ENCODE data around the gene DAPK1. TPM values are rescaled to one million over a fixed set of nuclear protein-coding genes. Genes with fewer than 3 reads are reported as not detected.

DAPK1 gene
- polyA plus RNA-seq, 1 of the 3 experiments (the other 2 are of a cell fraction), result 0.61 TPM

DNA sequence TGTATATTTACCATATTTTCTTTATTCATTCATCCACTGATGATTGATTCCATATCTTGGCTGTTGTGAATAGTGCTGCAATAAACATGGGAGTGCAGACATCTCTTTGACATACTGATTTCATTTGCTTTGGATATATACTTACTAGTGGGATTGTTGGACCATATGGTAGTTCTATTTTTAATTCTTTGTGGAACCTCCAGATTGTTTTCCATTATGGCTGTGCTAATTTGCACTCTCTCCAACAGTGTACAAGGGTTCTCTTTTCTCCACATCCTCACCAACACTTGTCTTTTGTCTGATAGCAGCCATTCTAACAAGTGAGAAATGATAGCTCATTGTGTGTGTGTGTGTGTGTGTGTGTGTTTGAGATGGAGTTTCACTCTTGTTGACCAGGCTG, 86.7 kb downstream of the DAPK1 start:
- H3K27ac ChIP-seq (ENCODE audit: low read depth in 2 of 2, low read length in 1 of 2), result no peak overlapping the region
- no peak for DNase-seq
- H3K4me3 ChIP-seq (ENCODE audit: low read depth in 2 of 2, low read length in 1 of 2), result no peak overlapping the region
- H2AFZ ChIP-seq (ENCODE audit: low read depth), result no peak overlapping the region
- H3K4me2 ChIP-seq, result no peak overlapping the region
- no peaks in the 10 kb centered on the region for H3K36me3 ChIP-seq (replicated peaks in 1 of 2; ENCODE audit: control insufficient read depth in 1 of 2, insufficient read depth in 2 of 2, low read length in 1 of 2)
- H3F3A ChIP-seq (replicated peaks; ENCODE audit: insufficient read depth), result no peaks in the 10 kb centered on the region
- no peaks in the 10 kb centered on the region for H3K9me3 ChIP-seq
- no peak overlapping the region for H3K9ac ChIP-seq
- H3K79me2 ChIP-seq (ENCODE audit: insufficient read depth), result no peaks in the 10 kb centered on the region
- H3K9me2 ChIP-seq, result no peaks in the 10 kb centered on the region
- no peaks in the 10 kb centered on the region for H3K27me3 ChIP-seq (ENCODE audit: insufficient read depth)
- ChIA-PET POLR2A (no interaction called here), CTCF (interaction anchor here (1.8 kb wide), 1 partner anchor 12 kb away, joined by 5 read pairs; no protein-coding TSS in a partner anchor)
- TF ChIP-seq MEF2A (IDR thresholded peaks at IDR 0.05; ENCODE audit: borderline replicate concordance, low read depth), result no peak
- H3K4me1 ChIP-seq (ENCODE audit: control insufficient read depth in 1 of 2, insufficient read depth in 2 of 2, low read depth in 1 of 2, low read length in 1 of 2), result peaks cover 0 to 3% of the 10 kb centered on the region in 2 experiments; a peak in 2 of 4 replicates
- no peaks in the 10 kb centered on the region for H4K20me1 ChIP-seq (ENCODE audit: insufficient read depth)

DNA sequence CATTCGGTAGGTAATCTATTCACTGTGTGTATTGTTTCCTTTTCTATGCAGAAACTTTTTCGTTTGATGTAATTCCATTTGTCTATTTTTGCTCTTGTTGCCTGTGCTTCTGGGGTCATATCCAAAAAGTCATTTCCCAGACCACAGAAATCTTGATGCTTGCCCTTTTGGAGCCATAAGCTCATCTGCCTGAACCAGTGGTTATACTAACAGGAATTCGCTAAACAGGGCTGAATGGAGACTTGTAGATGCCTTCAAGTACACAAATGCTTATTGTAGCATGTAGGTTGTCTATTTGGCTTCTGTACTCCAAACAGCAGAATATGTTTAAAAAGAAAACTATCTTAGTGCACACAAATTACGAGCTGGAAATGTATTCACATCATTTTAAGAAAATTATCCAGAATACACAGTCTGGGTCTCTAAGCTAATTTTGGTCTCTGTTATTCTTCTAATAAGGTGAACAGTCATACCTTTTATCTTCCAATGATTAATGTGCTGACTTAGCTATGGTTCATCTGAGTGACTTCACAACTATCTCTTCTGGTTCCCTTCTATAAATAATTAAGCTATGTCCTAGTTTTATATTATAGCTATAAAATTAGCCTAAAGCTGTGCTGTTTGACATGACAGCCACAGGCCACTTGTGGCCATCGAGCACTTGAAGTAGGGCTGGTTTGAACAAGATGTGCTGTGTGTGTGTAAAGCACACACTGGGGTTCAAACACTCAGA, 87.6 kb downstream of the DAPK1 start:
- Histone ChIP-seq H3K4me2 (no peak overlapping the region), H3K4me3 (ENCODE audit: low read depth in 2 of 2, low read length in 1 of 2) (no peak overlapping the region), H3K79me2 (ENCODE audit: insufficient read depth) (no peaks in the 10 kb centered on the region), H3K36me3 (replicated peaks in 1 of 2; ENCODE audit: control insufficient read depth in 1 of 2, insufficient read depth in 2 of 2, low read length in 1 of 2) (no peaks in the 10 kb centered on the region), H3K27me3 (ENCODE audit: insufficient read depth) (no peaks in the 10 kb centered on the region), H3F3A (replicated peaks; ENCODE audit: insufficient read depth) (no peaks in the 10 kb centered on the region), H3K27ac (ENCODE audit: low read depth in 2 of 2, low read length in 1 of 2) (no peak overlapping the region), H4K20me1 (ENCODE audit: insufficient read depth) (no peaks in the 10 kb centered on the region), H3K4me1 (ENCODE audit: control insufficient read depth in 1 of 2, insufficient read depth in 2 of 2, low read depth in 1 of 2, low read length in 1 of 2) (peaks cover 0 to 3% of the 10 kb centered on the region in 2 experiments; a peak in 2 of 4 replicates), H2AFZ (ENCODE audit: low read depth) (no peak overlapping the region), H3K9ac (no peak overlapping the region), H3K9me3 (no peaks in the 10 kb centered on the region), H3K9me2 (no peaks in the 10 kb centered on the region)
- ChIA-PET POLR2A (no interaction called here), CTCF (interaction anchor here (1.8 kb wide), 1 partner anchor 11 kb away, joined by 5 read pairs; no protein-coding TSS in a partner anchor)
- 46% methylated on average over 5 of the region's 5 CpGs for WGBS (ENCODE audit: low lambda C conversion rate)
- no peak for DNase-seq
- TF ChIP-seq, protein P1, sequence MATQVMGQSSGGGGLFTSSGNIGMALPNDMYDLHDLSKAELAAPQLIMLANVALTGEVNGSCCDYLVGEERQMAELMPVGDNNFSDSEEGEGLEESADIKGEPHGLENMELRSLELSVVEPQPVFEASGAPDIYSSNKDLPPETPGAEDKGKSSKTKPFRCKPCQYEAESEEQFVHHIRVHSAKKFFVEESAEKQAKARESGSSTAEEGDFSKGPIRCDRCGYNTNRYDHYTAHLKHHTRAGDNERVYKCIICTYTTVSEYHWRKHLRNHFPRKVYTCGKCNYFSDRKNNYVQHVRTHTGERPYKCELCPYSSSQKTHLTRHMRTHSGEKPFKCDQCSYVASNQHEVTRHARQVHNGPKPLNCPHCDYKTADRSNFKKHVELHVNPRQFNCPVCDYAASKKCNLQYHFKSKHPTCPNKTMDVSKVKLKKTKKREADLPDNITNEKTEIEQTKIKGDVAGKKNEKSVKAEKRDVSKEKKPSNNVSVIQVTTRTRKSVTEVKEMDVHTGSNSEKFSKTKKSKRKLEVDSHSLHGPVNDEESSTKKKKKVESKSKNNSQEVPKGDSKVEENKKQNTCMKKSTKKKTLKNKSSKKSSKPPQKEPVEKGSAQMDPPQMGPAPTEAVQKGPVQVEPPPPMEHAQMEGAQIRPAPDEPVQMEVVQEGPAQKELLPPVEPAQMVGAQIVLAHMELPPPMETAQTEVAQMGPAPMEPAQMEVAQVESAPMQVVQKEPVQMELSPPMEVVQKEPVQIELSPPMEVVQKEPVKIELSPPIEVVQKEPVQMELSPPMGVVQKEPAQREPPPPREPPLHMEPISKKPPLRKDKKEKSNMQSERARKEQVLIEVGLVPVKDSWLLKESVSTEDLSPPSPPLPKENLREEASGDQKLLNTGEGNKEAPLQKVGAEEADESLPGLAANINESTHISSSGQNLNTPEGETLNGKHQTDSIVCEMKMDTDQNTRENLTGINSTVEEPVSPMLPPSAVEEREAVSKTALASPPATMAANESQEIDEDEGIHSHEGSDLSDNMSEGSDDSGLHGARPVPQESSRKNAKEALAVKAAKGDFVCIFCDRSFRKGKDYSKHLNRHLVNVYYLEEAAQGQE (IDR thresholded peaks at IDR 0.05; ENCODE audit: low read depth, low read length), result no peak
- TF ChIP-seq NRF1 (IDR thresholded peaks at IDR 0.05; ENCODE audit: low read depth, low read length) (no peak), MXI1 (IDR thresholded peaks at IDR 0.05; ENCODE audit: low read depth, low read length) (no peak), GABPA (IDR thresholded peaks at IDR 0.05; ENCODE audit: low read depth) (no peak), SIN3A (IDR thresholded peaks at IDR 0.05; ENCODE audit: borderline replicate concordance, low read depth, low read length) (no peak), EZH2phosphoT487 (IDR thresholded peaks at IDR 0.05; ENCODE audit: borderline replicate concordance, low read depth) (no peak), TEAD4 (IDR thresholded peaks at IDR 0.05; ENCODE audit: borderline replicate concordance, insufficient read depth) (no peak), USF1 (IDR thresholded peaks at IDR 0.05; ENCODE audit: borderline replicate concordance, low read depth) (no peak), NFIC (IDR thresholded peaks at IDR 0.05; ENCODE audit: borderline replicate concordance) (no peak), ELF1 (IDR thresholded peaks at IDR 0.05) (no peak), SMC3 (IDR thresholded peaks at IDR 0.05; ENCODE audit: low read depth, low read length) (no peak), FOXJ3 (CRISPR knock-in tag; IDR thresholded peaks at IDR 0.05) (no peak), ZBTB33 (IDR thresholded peaks at IDR 0.05; ENCODE audit: borderline replicate concordance, low read depth) (no peak), CHD2 (IDR thresholded peaks at IDR 0.05; ENCODE audit: low read length, partially characterized antibody) (no peak), TAF1 (IDR thresholded peaks at IDR 0.05; ENCODE audit: borderline replicate concordance, low read depth, low read length) (no peak), MEF2A (IDR thresholded peaks at IDR 0.05; ENCODE audit: borderline replicate concordance, low read depth) (no peak), YY1 (IDR thresholded peaks at IDR 0.05; ENCODE audit: low read depth) (no peak)
- TF ChIP-seq, protein P2, sequence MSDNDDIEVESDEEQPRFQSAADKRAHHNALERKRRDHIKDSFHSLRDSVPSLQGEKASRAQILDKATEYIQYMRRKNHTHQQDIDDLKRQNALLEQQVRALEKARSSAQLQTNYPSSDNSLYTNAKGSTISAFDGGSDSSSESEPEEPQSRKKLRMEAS (IDR thresholded peaks at IDR 0.05; ENCODE audit: low read depth), result no peak
- TF ChIP-seq, protein P3, sequence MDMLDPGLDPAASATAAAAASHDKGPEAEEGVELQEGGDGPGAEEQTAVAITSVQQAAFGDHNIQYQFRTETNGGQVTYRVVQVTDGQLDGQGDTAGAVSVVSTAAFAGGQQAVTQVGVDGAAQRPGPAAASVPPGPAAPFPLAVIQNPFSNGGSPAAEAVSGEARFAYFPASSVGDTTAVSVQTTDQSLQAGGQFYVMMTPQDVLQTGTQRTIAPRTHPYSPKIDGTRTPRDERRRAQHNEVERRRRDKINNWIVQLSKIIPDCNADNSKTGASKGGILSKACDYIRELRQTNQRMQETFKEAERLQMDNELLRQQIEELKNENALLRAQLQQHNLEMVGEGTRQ (IDR thresholded peaks at IDR 0.05; ENCODE audit: borderline replicate concordance, low read depth, low read length), result no peak

All from SK-N-SH (cell line).